GM12865 (cell line): Measurements from ENCODE around the gene CATSPERB.
"Not testable (repeated sequence)": the region's sequence is repeated elsewhere in the genome, so short reads cannot be mapped to it uniquely, and the experiment has no call there.

Experiments
- DNase-seq: peaks from one replicate; pipeline ENCODE4 v3.0.0; 2010; ENCODE audit warnings: low read depth
- H3K4me3 ChIP-seq: 2 replicates; pipeline ENCODE4 v1.5.1; 2011; ENCODE audit warnings: mild to moderate bottlenecking, low read depth, low read length, control low read depth
- CTCF ChIP-seq: IDR thresholded peaks from 2 replicates; pipeline ENCODE4 v1.5.1; 2011; ENCODE audit warnings: low read length, control low read depth, low read depth, inconsistent platforms; ENCODE audit not compliant: insufficient read depth; ENCODE audit errors: missing control alignments

The CATSPERB gene

GRCh38 chr14:91750634-91751198, 18.8 kb upstream of the CATSPERB start:
- no peak overlapping the region for H3K4me3 ChIP-seq
- no peak for DNase-seq
- TF ChIP-seq CTCF: no peak

DNA sequence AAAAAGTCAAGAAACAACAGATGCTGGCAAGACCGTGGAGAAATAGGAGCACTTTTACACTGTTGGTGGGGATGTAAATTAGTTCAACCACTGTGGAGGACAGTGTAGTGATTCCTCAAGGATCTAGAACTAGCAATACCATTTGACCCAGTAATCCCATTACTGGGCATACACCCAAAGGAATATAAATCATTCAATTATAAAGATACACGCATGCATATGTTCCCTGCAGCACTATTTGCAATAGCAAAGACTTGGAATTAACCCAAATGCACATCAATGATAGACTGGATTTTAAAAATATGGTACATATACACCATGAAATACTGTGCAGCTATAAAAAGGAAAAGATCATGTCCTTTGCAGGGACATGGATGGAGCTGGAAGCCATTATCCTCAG, 18.0 kb upstream of the CATSPERB start:
- DNase-seq: no peak
- H3K4me3 ChIP-seq: no peak overlapping the region
- TF ChIP-seq CTCF: no peak

- no peak for DNase-seq
- no peak for TF ChIP-seq CTCF
- no peak overlapping the region for H3K4me3 ChIP-seq
Observed at GRCh38 chr14:91748049-91748448, 16.2 kb upstream of the CATSPERB start.

DNA sequence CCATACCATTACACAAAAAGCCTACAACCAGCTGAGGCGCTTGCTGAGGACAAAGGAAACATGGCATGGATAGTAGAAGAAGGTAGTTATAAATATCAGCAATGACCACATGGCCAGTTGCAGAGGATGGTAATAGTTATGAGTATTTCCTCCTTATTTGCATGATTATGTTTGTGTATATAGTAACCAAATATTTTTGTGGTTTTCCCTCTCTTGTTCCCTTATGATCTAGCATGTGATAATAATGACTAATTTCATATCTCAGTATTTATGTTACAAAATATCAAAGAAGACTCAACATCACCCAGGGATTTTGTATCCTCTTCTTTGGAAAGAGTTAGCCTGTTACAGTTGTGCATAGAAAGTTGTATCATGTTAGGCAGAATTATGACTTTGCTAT, 13.5 kb upstream of the CATSPERB start:
- DNase-seq: no peak
- no peak overlapping the region for H3K4me3 ChIP-seq
- no peak for TF ChIP-seq CTCF

DNA sequence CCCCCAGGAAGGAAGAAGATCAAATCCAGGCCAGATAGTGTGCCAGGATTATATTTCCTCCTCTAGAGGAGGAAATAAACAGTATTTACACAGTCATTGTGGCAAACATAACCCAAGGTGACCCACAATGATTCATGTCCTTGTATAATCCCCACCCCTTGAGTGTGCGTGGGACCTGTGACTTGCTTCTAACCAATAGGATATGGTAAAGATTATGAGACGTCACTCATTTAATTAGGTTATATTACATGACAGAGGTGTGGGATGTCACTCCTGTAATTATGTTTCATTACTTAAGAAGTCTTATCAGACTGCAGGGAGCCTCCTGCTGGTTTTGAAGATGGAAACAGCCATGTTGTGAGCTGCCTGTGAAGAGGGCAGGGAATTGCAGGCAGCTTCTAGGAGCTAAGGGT, 12.2 kb upstream of the CATSPERB start:
- TF ChIP-seq CTCF: no peak
- no peak for DNase-seq
- no peak overlapping the region for H3K4me3 ChIP-seq

GRCh38 chr14:91743305-91743653, 11.4 kb upstream of the CATSPERB start:
- H3K4me3 ChIP-seq: no peak overlapping the region
- no peak for TF ChIP-seq CTCF
- no peak for DNase-seq

DNA sequence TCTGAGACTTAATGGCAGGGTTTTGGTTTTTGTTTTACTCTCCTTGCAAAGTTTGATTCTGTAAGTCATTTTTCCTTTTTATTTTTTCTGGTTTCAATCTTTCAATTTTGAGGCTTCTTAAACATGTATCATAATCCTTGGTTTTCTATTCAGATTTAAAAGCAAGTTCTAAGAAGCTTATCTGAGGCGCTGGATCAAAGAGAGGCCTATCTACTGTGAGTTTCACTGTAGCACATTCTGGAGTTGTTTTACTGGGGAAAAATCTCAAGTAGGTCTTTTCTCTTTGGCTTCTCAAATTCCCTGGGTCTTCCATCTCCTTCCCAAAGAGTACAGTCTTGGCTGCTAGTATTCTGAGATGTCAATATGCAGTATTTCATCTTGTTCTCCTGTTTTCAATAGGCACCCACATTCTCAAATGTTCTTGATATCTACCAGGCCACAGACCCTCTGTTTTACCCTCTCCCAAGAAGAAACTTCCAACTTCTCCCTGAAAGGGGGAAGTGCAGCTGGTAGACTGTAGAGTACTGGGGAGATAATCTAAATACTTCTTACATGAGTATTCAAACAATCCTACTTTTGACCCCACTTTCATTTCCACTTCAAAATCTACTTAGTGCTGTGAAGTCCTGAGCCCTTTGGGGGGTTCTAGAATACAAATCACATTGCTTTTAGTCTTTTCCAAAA, 10.9 kb upstream of the CATSPERB start:
- no peak for TF ChIP-seq CTCF
- H3K4me3 ChIP-seq: no peak overlapping the region
- DNase-seq: no peak

DNA sequence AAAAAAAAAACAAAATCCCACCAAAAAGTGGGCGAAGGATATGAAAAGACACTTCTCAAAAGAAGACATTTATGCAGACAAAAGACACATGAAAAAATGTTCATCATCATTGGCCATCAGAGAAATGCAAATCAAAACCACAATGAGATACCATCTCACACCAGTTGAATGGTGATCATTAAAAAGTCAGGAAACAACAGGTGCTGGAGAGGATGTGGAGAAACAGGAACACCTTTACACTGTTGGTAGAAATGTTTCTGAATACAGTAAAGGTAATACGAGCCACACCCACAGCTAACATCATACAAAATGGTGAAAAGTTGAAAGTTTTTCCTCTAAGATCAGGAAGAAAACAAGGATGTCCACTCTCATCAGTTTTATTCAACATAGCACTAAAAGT, 8.0 kb upstream of the CATSPERB start:
- DNase-seq, H3K4me3 ChIP-seq: not testable (repeated sequence)
